OCI-LY3 (cell line): ENCODE measurements around the gene ANKDD1A.

Experiments
- CTCF ChIP-seq: fragments of 200-600, 300-600 bp; sonication (generic); IDR thresholded peaks from 2 replicates; pipeline ENCODE4 v1.5.1; 2014; ENCODE audit warnings: antibody characterized with exemption, low read length, low read depth
- EZH2phosphoT487 ChIP-seq: fragments of 200-600 bp; shearing (Covaris generic); IDR thresholded peaks from 2 replicates; pipeline ENCODE4 v1.6.1; 2018; ENCODE audit warnings: antibody characterized with exemption, mixed run types, low read depth

GRCh38 chr15:64901914-64902313 is 9.8 kb upstream of the ANKDD1A start:
- TF ChIP-seq CTCF (no peak), EZH2phosphoT487 (no peak)
